Neural crest cell (in vitro differentiated cells): ENCODE measurements around the gene KDM3B. TPM values are rescaled to one million over a fixed set of nuclear protein-coding genes. Genes with fewer than 3 reads are reported as not detected.

Source experiments
- DNase-seq: peaks from one replicate; pipeline ENCODE4 v3.0.0; 2021; ENCODE audit warnings: low read depth, mixed read lengths, low spot score
- H3K27ac Mint-ChIP-seq: one replicate; pipeline ENCODE4 v1.8.0; 2021; ENCODE audit warnings: mild to moderate bottlenecking, mixed read lengths; ENCODE audit not compliant: unreplicated experiment
- H3K27me3 Mint-ChIP-seq: 2 replicates; pipeline ENCODE4 v1.8.0; 2021; ENCODE audit warnings: low read depth, mild to moderate bottlenecking, mixed read lengths
- H3K36me3 Mint-ChIP-seq: 2 replicates; pipeline ENCODE4 v1.8.0; 2021; ENCODE audit warnings: low read depth, mild to moderate bottlenecking, mixed read lengths
- H3K4me1 Mint-ChIP-seq: 2 replicates; pipeline ENCODE4 v1.8.0; 2021; ENCODE audit warnings: mixed read lengths
- H3K4me3 Mint-ChIP-seq: one replicate; pipeline ENCODE4 v1.8.0; 2021; ENCODE audit warnings: mild to moderate bottlenecking, mixed read lengths
- H3K9me3 Mint-ChIP-seq: 2 replicates; pipeline ENCODE4 v1.8.0; 2021; ENCODE audit warnings: mixed read lengths
- CTCF ChIP-seq: fragments of 200-600 bp; sonication (generic); conservative IDR thresholded peaks from 2 replicates; pipeline ENCODE4 v1.5.0; 2021; ENCODE audit warnings: antibody characterized with exemption, mild to moderate bottlenecking
- total RNA-seq: library from RNA; stranded (reverse); gene quantifications from 2 replicates; pipeline ENCODE4 v1.2.1, GENCODE V29; 2021

Gene KDM3B
- total RNA-seq, 1 donor from 2014 or later = 100 TPM

DNA sequence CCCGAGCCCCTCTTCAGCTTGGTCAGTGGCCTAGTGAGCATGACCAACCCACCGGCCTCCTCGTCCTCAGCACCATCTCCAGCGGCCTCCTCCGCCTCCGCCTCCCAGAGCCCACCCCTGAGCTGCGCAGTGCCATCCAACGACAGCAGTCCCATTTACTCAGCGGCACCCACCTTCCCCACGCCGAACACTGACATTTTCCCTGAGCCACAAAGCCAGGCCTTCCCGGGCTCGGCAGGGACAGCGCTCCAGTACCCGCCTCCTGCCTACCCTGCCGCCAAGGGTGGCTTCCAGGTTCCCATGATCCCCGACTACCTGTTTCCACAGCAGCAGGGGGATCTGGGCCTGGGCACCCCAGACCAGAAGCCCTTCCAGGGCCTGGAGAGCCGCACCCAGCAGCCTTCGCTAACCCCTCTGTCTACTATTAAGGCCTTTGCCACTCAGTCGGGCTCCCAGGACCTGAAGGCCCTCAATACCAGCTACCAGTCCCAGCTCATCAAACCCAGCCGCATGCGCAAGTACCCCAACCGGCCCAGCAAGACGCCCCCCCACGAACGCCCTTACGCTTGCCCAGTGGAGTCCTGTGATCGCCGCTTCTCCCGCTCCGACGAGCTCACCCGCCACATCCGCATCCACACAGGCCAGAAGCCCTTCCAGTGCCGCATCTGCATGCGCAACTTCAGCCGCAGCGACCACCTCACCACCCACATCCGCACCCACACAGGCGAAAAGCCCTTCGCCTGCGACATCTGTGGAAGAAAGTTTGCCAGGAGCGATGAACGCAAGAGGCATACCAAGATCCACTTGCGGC, 114.6 kb downstream of the KDM3B start:
- no peak for TF ChIP-seq CTCF
- no peak for DNase-seq
- Mint-ChIP-seq H3K4me3 (peak overlapping the region; percentile 90), H3K4me1 (peaks cover 33% of the 10 kb centered on the region), H3K9me3 (no peaks in the 10 kb centered on the region), H3K27ac (peak overlapping the region; percentile 10), H3K36me3 (peaks cover 20% of the 10 kb centered on the region), H3K27me3 (peaks cover 14% of the 10 kb centered on the region)

DNA sequence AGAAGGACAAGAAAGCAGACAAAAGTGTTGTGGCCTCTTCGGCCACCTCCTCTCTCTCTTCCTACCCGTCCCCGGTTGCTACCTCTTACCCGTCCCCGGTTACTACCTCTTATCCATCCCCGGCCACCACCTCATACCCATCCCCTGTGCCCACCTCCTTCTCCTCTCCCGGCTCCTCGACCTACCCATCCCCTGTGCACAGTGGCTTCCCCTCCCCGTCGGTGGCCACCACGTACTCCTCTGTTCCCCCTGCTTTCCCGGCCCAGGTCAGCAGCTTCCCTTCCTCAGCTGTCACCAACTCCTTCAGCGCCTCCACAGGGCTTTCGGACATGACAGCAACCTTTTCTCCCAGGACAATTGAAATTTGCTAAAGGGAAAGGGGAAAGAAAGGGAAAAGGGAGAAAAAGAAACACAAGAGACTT, 115.2 kb downstream of the KDM3B start:
- H3K9me3 Mint-ChIP-seq = no peaks in the 10 kb centered on the region
- peaks cover 20% of the 10 kb centered on the region for H3K36me3 Mint-ChIP-seq
- no peak for DNase-seq
- no peak for TF ChIP-seq CTCF
- H3K27ac Mint-ChIP-seq = peak overlapping the region; percentile 78
- peak overlapping the region; percentile 90 for H3K4me3 Mint-ChIP-seq
- H3K4me1 Mint-ChIP-seq = peaks cover 33% of the 10 kb centered on the region
- H3K27me3 Mint-ChIP-seq = peaks cover 14% of the 10 kb centered on the region

DNA sequence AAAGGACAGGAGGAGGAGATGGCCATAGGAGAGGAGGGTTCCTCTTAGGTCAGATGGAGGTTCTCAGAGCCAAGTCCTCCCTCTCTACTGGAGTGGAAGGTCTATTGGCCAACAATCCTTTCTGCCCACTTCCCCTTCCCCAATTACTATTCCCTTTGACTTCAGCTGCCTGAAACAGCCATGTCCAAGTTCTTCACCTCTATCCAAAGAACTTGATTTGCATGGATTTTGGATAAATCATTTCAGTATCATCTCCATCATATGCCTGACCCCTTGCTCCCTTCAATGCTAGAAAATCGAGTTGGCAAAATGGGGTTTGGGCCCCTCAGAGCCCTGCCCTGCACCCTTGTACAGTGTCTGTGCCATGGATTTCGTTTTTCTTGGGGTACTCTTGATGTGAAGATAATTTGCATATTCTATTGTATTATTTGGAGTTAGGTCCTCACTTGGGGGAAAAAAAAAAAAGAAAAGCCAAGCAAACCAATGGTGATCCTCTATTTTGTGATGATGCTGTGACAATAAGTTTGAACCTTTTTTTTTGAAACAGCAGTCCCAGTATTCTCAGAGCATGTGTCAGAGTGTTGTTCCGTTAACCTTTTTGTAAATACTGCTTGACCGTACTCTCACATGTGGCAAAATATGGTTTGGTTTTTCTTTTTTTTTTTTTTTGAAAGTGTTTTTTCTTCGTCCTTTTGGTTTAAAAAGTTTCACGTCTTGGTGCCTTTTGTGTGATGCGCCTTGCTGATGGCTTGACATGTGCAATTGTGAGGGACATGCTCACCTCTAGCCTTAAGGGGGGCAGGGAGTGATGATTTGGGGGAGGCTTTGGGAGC, 115.9 kb downstream of the KDM3B start:
- Mint-ChIP-seq H3K27me3 (peaks cover 14% of the 10 kb centered on the region), H3K36me3 (peaks cover 20% of the 10 kb centered on the region), H3K4me3 (peak overlapping the region; percentile 90), H3K27ac (peak overlapping the region; percentile 78), H3K4me1 (peaks cover 31% of the 10 kb centered on the region), H3K9me3 (no peaks in the 10 kb centered on the region)
- TF ChIP-seq CTCF = no peak
- no peak for DNase-seq

GRCh38 chr5:138468966-138469539, 116.6 kb downstream of the KDM3B start:
- Mint-ChIP-seq H3K9me3 (no peaks in the 10 kb centered on the region), H3K36me3 (peaks cover 20% of the 10 kb centered on the region), H3K4me1 (peaks cover 26% of the 10 kb centered on the region), H3K27me3 (peaks cover 14% of the 10 kb centered on the region), H3K27ac (no peak overlapping the region), H3K4me3 (peak overlapping the region; percentile 90)
- DNase-seq = no peak
- no peak for TF ChIP-seq CTCF

- Mint-ChIP-seq H3K27ac (no peak overlapping the region), H3K4me3 (peak overlapping the region; percentile 1), H3K4me1 (peaks cover 26% of the 10 kb centered on the region), H3K36me3 (peaks cover 20% of the 10 kb centered on the region), H3K9me3 (no peaks in the 10 kb centered on the region), H3K27me3 (peaks cover 14% of the 10 kb centered on the region)
- no peak for DNase-seq
- no peak for TF ChIP-seq CTCF
These were observed 117.2 kb downstream of the KDM3B start for GRCh38 chr5:138469540-138470321.
